ENCODE measurements around the gene NEMF.

- TF ChIP-seq ZNF174 (tag by site-specific recombination; IDR thresholded peaks at IDR 0.05) (no peak), GLI2 (tag by site-specific recombination; IDR thresholded peaks at IDR 0.05; ENCODE audit: borderline replicate concordance, low read depth) (no peak), ZNF501 (tag by site-specific recombination; IDR thresholded peaks at IDR 0.05) (no peak), CTCF (tag by site-specific recombination; IDR thresholded peaks at IDR 0.05) (no peak), YY1 (tag by site-specific recombination; IDR thresholded peaks at IDR 0.05) (no peak)
- TF ChIP-seq, protein P1, sequence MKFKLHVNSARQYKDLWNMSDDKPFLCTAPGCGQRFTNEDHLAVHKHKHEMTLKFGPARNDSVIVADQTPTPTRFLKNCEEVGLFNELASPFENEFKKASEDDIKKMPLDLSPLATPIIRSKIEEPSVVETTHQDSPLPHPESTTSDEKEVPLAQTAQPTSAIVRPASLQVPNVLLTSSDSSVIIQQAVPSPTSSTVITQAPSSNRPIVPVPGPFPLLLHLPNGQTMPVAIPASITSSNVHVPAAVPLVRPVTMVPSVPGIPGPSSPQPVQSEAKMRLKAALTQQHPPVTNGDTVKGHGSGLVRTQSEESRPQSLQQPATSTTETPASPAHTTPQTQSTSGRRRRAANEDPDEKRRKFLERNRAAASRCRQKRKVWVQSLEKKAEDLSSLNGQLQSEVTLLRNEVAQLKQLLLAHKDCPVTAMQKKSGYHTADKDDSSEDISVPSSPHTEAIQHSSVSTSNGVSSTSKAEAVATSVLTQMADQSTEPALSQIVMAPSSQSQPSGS (tag by site-specific recombination; IDR thresholded peaks at IDR 0.05; ENCODE audit: low read depth), result no peak
These were observed 83.4 kb downstream of the NEMF start for GRCh38 chr14:49769171-49769570.

All from HEK293 (cell line).